Astrocyte (in vitro differentiated cells and primary cell): ENCODE measurements around the gene ZNF30.

Source experiments
- EZH2 ChIP-seq: IDR thresholded peaks from 2 replicates; pipeline ENCODE4 v1.6.1; 2012; ENCODE audit warnings: mild to moderate bottlenecking, low read length, inconsistent platforms; ENCODE audit not compliant: insufficient read depth
- TF ChIP-seq, protein P1 (sequence below): IDR thresholded peaks from 2 replicates; pipeline ENCODE4 v1.5.1; 2011; ENCODE audit warnings: low read depth, mild to moderate bottlenecking, inconsistent platforms, low read length, moderate library complexity; ENCODE audit not compliant: insufficient read depth

DNA sequence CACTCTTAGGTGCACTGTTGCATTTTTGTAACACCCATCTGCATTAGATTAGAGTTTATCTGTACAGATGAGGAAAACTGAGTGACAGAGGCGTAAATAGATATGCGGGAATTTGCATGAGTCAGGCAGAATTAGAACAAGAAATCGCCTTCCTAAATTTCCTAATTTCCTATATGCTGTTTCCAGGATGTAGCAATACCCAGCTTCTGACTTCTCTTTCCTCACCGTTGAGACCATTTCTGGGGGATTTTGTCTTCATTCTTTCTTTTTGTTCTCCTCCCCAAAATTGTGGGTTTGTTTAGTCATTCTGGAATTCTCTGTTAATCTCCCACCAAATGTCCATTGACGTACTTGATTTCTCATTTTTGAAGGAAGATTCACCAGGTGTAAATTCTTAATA is 47.9 kb downstream of the ZNF30 start:
- TF ChIP-seq, protein P1, sequence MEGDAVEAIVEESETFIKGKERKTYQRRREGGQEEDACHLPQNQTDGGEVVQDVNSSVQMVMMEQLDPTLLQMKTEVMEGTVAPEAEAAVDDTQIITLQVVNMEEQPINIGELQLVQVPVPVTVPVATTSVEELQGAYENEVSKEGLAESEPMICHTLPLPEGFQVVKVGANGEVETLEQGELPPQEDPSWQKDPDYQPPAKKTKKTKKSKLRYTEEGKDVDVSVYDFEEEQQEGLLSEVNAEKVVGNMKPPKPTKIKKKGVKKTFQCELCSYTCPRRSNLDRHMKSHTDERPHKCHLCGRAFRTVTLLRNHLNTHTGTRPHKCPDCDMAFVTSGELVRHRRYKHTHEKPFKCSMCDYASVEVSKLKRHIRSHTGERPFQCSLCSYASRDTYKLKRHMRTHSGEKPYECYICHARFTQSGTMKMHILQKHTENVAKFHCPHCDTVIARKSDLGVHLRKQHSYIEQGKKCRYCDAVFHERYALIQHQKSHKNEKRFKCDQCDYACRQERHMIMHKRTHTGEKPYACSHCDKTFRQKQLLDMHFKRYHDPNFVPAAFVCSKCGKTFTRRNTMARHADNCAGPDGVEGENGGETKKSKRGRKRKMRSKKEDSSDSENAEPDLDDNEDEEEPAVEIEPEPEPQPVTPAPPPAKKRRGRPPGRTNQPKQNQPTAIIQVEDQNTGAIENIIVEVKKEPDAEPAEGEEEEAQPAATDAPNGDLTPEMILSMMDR, result no peak
- no peak for TF ChIP-seq EZH2
